Measurements from ENCODE around the gene GPR155.

Gene GPR155

DNA sequence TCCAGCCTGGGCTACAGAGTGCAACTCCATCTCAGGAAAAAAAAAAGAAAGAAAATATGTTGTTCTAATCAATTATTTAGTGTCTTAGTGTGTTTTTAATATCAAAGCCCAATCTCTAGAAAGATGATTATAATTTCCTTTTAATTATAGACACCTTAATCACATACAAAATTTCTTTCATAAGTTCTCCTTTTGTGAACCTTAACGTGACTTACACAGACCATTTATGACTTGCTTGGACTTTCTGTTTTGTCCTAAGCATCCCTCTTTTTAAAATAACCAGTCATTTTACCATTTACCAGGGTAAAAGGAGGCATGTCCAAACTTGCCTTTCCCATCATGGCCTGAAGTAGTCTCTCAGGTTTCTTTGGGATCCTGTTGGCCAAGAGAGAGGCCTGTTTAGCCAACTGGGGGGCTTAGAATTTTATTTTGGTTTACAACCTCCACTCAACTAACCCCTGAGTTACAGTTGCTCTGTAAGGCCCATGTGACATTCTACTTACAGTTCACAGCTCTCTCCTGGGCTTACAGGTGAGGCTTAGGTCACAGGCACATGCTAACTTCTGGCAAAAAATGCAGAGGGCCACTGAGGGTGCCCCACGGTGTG, 23.9 kb upstream of the GPR155 start:
- H3K4me2 ChIP-seq (ENCODE audit: low read length), result no peak overlapping the region
- H3K27ac ChIP-seq (ENCODE audit: low read depth, low read length), result no peak overlapping the region
- H3K79me2 ChIP-seq (ENCODE audit: control insufficient read depth, low read length), result no peaks in the 10 kb centered on the region
- no peaks in the 10 kb centered on the region for H3F3A ChIP-seq (ENCODE audit: control insufficient read depth, insufficient read depth)
- no peaks in the 10 kb centered on the region for H4K20me1 ChIP-seq (ENCODE audit: control insufficient read depth, insufficient read depth, low read depth, low read length)
- TF ChIP-seq EZH2phosphoT487 (IDR thresholded peaks at IDR 0.05; ENCODE audit: borderline replicate concordance, low read length), result no peak
- no peak for TF ChIP-seq CTCF (IDR thresholded peaks at IDR 0.05; ENCODE audit: low read depth, low read length, poor library complexity, severe bottlenecking)
- H3K4me3 ChIP-seq (ENCODE audit: low read length), result no peak overlapping the region
- no peaks in the 10 kb centered on the region for H3K27me3 ChIP-seq (ENCODE audit: control insufficient read depth, low read length)
- no peaks in the 10 kb centered on the region for H3K36me3 ChIP-seq (ENCODE audit: control insufficient read depth, low read length)
- no peaks in the 10 kb centered on the region for H3K4me1 ChIP-seq (ENCODE audit: control insufficient read depth, low read length)
- H3K9me3 ChIP-seq (ENCODE audit: control insufficient read depth, insufficient read depth, low read length), result peaks cover 22% of the 10 kb centered on the region
- H3K9me2 ChIP-seq (replicated peaks; ENCODE audit: control insufficient read depth, low read length), result no peaks in the 10 kb centered on the region

- Histone ChIP-seq H3K9me3 (ENCODE audit: control insufficient read depth, insufficient read depth, low read length) (peaks cover 8% of the 10 kb centered on the region; the same call in 1 of the 2 replicates), H3K36me3 (ENCODE audit: control insufficient read depth, low read length) (no peaks in the 10 kb centered on the region), H3K4me1 (ENCODE audit: control insufficient read depth, low read length) (no peaks in the 10 kb centered on the region), H3K27ac (ENCODE audit: low read depth, low read length) (no peak overlapping the region), H3F3A (ENCODE audit: control insufficient read depth, insufficient read depth) (no peaks in the 10 kb centered on the region), H3K4me3 (ENCODE audit: low read length) (no peak overlapping the region), H4K20me1 (ENCODE audit: control insufficient read depth, insufficient read depth, low read depth, low read length) (no peaks in the 10 kb centered on the region), H3K79me2 (ENCODE audit: control insufficient read depth, low read length) (no peaks in the 10 kb centered on the region), H3K4me2 (ENCODE audit: low read length) (no peak overlapping the region), H3K9me2 (replicated peaks; ENCODE audit: control insufficient read depth, low read length) (no peaks in the 10 kb centered on the region), H3K27me3 (ENCODE audit: control insufficient read depth, low read length) (no peaks in the 10 kb centered on the region)
- no peak for TF ChIP-seq EZH2phosphoT487 (IDR thresholded peaks at IDR 0.05; ENCODE audit: borderline replicate concordance, low read length)
- no peak for TF ChIP-seq CTCF (IDR thresholded peaks at IDR 0.05; ENCODE audit: low read depth, low read length, poor library complexity, severe bottlenecking)
These were observed 16.5 kb upstream of the GPR155 start for GRCh38 chr2:174503161-174503809.

DNA sequence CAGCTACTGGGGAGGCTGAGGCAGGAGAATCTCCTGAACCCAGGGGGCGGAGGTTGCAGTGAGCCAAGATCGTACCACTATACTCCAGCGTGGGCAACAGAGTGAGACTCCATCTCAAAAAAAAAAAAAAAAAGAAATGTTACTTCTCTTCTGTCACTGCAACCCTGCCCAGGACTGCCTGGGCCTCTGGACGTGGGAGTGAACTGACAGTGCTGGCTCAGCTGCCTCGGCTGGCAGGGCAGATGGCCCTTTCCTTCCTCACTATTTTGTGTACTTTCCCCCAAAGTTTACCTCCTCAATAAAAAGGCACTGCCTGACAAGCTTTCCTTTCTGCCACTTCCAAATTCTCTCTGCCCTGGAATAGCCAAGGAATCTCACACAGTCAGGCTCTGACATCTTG, 12.5 kb upstream of the GPR155 start:
- no peaks in the 10 kb centered on the region for H3K27me3 ChIP-seq (ENCODE audit: control insufficient read depth, low read length)
- no peaks in the 10 kb centered on the region for H3K9me3 ChIP-seq (ENCODE audit: control insufficient read depth, insufficient read depth, low read length)
- H3K36me3 ChIP-seq (ENCODE audit: control insufficient read depth, low read length), result no peaks in the 10 kb centered on the region
- H3K27ac ChIP-seq (ENCODE audit: low read depth, low read length), result no peak overlapping the region
- no peaks in the 10 kb centered on the region for H3F3A ChIP-seq (ENCODE audit: control insufficient read depth, insufficient read depth)
- no peak overlapping the region for H3K4me3 ChIP-seq (ENCODE audit: low read length)
- no peaks in the 10 kb centered on the region for H3K79me2 ChIP-seq (ENCODE audit: control insufficient read depth, low read length)
- no peaks in the 10 kb centered on the region for H4K20me1 ChIP-seq (ENCODE audit: control insufficient read depth, insufficient read depth, low read depth, low read length)
- TF ChIP-seq EZH2phosphoT487 (IDR thresholded peaks at IDR 0.05; ENCODE audit: borderline replicate concordance, low read length) (no peak), CTCF (IDR thresholded peaks at IDR 0.05; ENCODE audit: low read depth, low read length, poor library complexity, severe bottlenecking) (no peak)
- no peaks in the 10 kb centered on the region for H3K9me2 ChIP-seq (replicated peaks; ENCODE audit: control insufficient read depth, low read length)
- H3K4me2 ChIP-seq (ENCODE audit: low read length), result no peak overlapping the region
- no peaks in the 10 kb centered on the region for H3K4me1 ChIP-seq (ENCODE audit: control insufficient read depth, low read length)

All from DOHH2 (cell line).